ENCODE data around the gene IGFN1.

DNA sequence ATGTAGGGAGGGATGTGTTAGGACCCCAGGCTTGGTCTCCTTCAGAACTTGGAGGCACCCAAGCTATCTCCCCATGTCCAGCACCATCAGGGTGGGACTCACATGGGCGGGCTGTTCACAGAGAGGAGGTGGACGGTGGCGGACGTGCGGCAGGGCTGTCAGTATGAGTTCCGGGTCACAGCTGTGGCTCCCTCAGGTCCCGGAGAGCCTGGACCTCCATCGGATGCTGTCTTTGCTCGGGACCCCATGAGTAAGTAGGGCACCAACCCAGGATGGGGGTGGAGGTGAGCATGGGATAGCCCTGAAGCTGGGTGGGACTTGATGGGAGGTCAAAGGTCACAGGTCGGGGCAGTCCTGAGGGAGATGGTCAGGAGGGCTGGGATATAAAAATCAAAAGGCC is 27.8 kb downstream of the IGFN1 start:
- TF ChIP-seq, protein P1, sequence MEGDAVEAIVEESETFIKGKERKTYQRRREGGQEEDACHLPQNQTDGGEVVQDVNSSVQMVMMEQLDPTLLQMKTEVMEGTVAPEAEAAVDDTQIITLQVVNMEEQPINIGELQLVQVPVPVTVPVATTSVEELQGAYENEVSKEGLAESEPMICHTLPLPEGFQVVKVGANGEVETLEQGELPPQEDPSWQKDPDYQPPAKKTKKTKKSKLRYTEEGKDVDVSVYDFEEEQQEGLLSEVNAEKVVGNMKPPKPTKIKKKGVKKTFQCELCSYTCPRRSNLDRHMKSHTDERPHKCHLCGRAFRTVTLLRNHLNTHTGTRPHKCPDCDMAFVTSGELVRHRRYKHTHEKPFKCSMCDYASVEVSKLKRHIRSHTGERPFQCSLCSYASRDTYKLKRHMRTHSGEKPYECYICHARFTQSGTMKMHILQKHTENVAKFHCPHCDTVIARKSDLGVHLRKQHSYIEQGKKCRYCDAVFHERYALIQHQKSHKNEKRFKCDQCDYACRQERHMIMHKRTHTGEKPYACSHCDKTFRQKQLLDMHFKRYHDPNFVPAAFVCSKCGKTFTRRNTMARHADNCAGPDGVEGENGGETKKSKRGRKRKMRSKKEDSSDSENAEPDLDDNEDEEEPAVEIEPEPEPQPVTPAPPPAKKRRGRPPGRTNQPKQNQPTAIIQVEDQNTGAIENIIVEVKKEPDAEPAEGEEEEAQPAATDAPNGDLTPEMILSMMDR (conservative IDR thresholded peaks at IDR 0.05; ENCODE audit: low read depth, low read length), result no peak
- no peak for TF ChIP-seq EZH2 (IDR thresholded peaks at IDR 0.05; ENCODE audit: low read length, unreplicated experiment)
